HCT116 (cell line): Measurements from ENCODE around the gene CSPG4. TPM values are rescaled to one million over a fixed set of nuclear protein-coding genes. Genes with fewer than 3 reads are reported as not detected.

Experiments
- ATAC-seq: fragments of 200-7000 bp; cut with Tn5 transposase; 2 replicates; pipeline ENCODE4 v1.9.1; 2020; ENCODE audit warnings: mild to moderate bottlenecking, moderate library complexity
- BruUV-seq: library from RNA; stranded (reverse); fragments of 400-500 nt; replicated peaks from 2 replicates; lab custom pipeline; 2021; lab: Mats Ljungman, UMichigan
- CTCF ChIA-PET: fragments of 300-600 bp; sonication (Branson Sonifier 250); formaldehyde crosslinking; loops from one replicate; lab custom pipeline; 2021; ENCODE audit warnings: antibody characterized with exemption; lab: Charles Lee
- POLR2A ChIA-PET: fragments of 300-600, 350-600 bp; sonication (Branson Sonifier 250); formaldehyde crosslinking; loops from one replicate; lab custom pipeline; 2021; ENCODE audit warnings: antibody characterized with exemption; lab: Charles Lee
- RAD21 ChIA-PET, 2 experiments: fragments of 300-600 bp; sonication (Branson Sonifier 250); formaldehyde crosslinking; loops; one replicate each; lab custom pipeline; 2023; ENCODE audit warnings: low total read pairs in 2 of 2; ENCODE audit not compliant: uncharacterized antibody in 2 of 2, unreplicated experiment in 2 of 2, low non-redundant PET in 1 of 2; lab: Charles Lee
- DNase-seq: peaks from one replicate; pipeline ENCODE4 v3.0.0-alpha.2; 2010; ENCODE audit warnings: low read depth, low spot score
- H2AFZ ChIP-seq: fragments of 200-600 bp; shearing (Covaris generic), sonication (generic); 2 replicates; pipeline ENCODE4 v1.6.1; 2017; ENCODE audit warnings: low read depth, mixed run types, mixed read lengths, antibody characterized with exemption, low read length; ENCODE audit not compliant: poor library complexity, severe bottlenecking
- H3K27ac ChIP-seq: 2 replicates; pipeline ENCODE4 v1.5.1; 2012; ENCODE audit warnings: low read depth, low read length
- H3K27me3 ChIP-seq: fragments of 200-600 bp; sonication (generic); 2 replicates; pipeline ENCODE4 v1.6.1; 2016; ENCODE audit warnings: mixed run types, low read length, mixed read lengths; ENCODE audit not compliant: insufficient read depth
- H3K36me3 ChIP-seq, 2 experiments: fragments of 200-500 bp in 1 of 2; fragments of 200-600 bp in 1 of 2; sonication (Bioruptor generic) in 1 of 2; sonication (generic) in 1 of 2; 2 replicates each; pipeline versions ENCODE4 v1.5.1 to v1.6.1; 2014 to 2016; ENCODE audit warnings: low read length in 2 of 2, inconsistent platforms in 1 of 2, mixed read lengths in 1 of 2, mixed run types in 1 of 2; ENCODE audit not compliant: insufficient read depth in 2 of 2, control insufficient read depth in 1 of 2
- H3K4me1 ChIP-seq, 2 experiments: fragments of 200-600 bp in 1 of 2; sonication (generic) in 1 of 2; 2 replicates each; pipeline versions ENCODE4 v1.5.1 to v1.6.1; 2012 to 2017; ENCODE audit warnings: low read length in 2 of 2, inconsistent platforms in 1 of 2, mild to moderate bottlenecking in 1 of 2, mixed read lengths in 1 of 2, mixed run types in 1 of 2, moderate library complexity in 1 of 2; ENCODE audit not compliant: insufficient read depth in 2 of 2, control insufficient read depth in 1 of 2
- H3K4me2 ChIP-seq: fragments of 200-600 bp; sonication (generic); 2 replicates; pipeline ENCODE4 v1.6.1; 2017; ENCODE audit warnings: mixed run types, low read length, mixed read lengths
- H3K4me3 ChIP-seq, 2 experiments: fragments of 200-600 bp in 1 of 2; sonication (generic) in 1 of 2; replicated peaks in 1 of 2; 2 replicates each; pipeline ENCODE4 v1.5.1; 2011 to 2016; ENCODE audit warnings: low read length in 2 of 2, control low read depth in 1 of 2, low read depth in 1 of 2, mild to moderate bottlenecking in 1 of 2, mixed read lengths in 1 of 2, mixed run types in 1 of 2
- H3K79me2 ChIP-seq: fragments of 200-600 bp; sonication (generic); 2 replicates; pipeline ENCODE4 v1.6.1; 2017; ENCODE audit warnings: mild to moderate bottlenecking, mixed run types, low read length, moderate library complexity, mixed read lengths; ENCODE audit not compliant: insufficient read depth
- H3K9ac ChIP-seq: fragments of 200-600 bp; sonication (generic); 2 replicates; pipeline ENCODE4 v1.6.1; 2016; ENCODE audit warnings: low read length, mixed read lengths
- H3K9me2 ChIP-seq: fragments of 200-600 bp; sonication (generic), shearing (Covaris generic); 2 replicates; pipeline ENCODE4 v1.6.1; 2017; ENCODE audit warnings: mixed run types, mild to moderate bottlenecking, moderate library complexity; ENCODE audit not compliant: insufficient read depth
- H3K9me3 ChIP-seq, 2 experiments: fragments of 200-500 bp in 1 of 2; fragments of 200-600 bp in 1 of 2; sonication (Bioruptor generic) in 1 of 2; sonication (generic) in 1 of 2; 2 replicates each; pipeline ENCODE4 v1.6.1; 2014 to 2017; ENCODE audit warnings: low read length in 2 of 2, mixed read lengths in 2 of 2, inconsistent platforms in 1 of 2, low read depth in 1 of 2, mild to moderate bottlenecking in 1 of 2, mixed run types in 1 of 2, moderate library complexity in 1 of 2; ENCODE audit not compliant: control insufficient read depth in 1 of 2, insufficient read depth in 1 of 2
- H4K20me1 ChIP-seq: fragments of 200-600 bp; sonication (generic), shearing (Covaris generic); 2 replicates; pipeline ENCODE4 v1.6.1; 2017; ENCODE audit warnings: mixed run types, mild to moderate bottlenecking, moderate library complexity; ENCODE audit not compliant: insufficient read depth
- CBX3 ChIP-seq: IDR thresholded peaks from 2 replicates; pipeline ENCODE4 v1.6.1; 2012; ENCODE audit warnings: low read depth
- CEBPB ChIP-seq: IDR thresholded peaks from 2 replicates; pipeline ENCODE4 v1.6.1; 2012; ENCODE audit warnings: low read depth
- EZH2phosphoT487 ChIP-seq: fragments of 200-600 bp; IDR thresholded peaks from 2 replicates; pipeline ENCODE4 v1.6.1; 2018; ENCODE audit warnings: antibody characterized with exemption, borderline replicate concordance
- REST ChIP-seq: IDR thresholded peaks from 2 replicates; pipeline ENCODE4 v1.6.1; 2012; ENCODE audit warnings: low read depth
- intact Hi-C: fragments of 100-400 bp; cut with micrococcal nuclease; formaldehyde crosslinking; loops from 2 replicates; pipeline ENCODE4 v1.10.0; 2022
- total RNA-seq: library from RNA; stranded (reverse); gene quantifications from one replicate; pipeline ENCODE4 v1.2.1, GENCODE V29; 2021; ENCODE audit not compliant: unreplicated experiment

Gene CSPG4
- total RNA-seq, 1 experiment from 2014 or later, result 18.1 TPM

GRCh38 chr15:75739791-75740190 is 27.1 kb upstream of the CSPG4 start:
- no peak for ATAC-seq
- Histone ChIP-seq H4K20me1 (no peaks in the 10 kb centered on the region), H3K9ac (no peak overlapping the region), H3K36me3 (no peaks in the 10 kb centered on the region), H3K4me2 (no peak overlapping the region), H3K9me3 (no peaks in the 10 kb centered on the region), H3K4me3 (no peak overlapping the region), H3K27me3 (no peaks in the 10 kb centered on the region)
- POLR2A ChIA-PET, result no interaction called here
- intact Hi-C loops, result no loop called here
- BruUV-seq, result no TSS peak
- TF ChIP-seq EZH2phosphoT487, result no peak
- no peak for TF ChIP-seq REST
- TF ChIP-seq CBX3, result no peak
- no peak for TF ChIP-seq CEBPB
- TF ChIP-seq, all 23 proteins: peak for 0
- CTCF ChIA-PET, result no interaction called here
- Histone ChIP-seq H2AFZ (no peak overlapping the region), H3K79me2 (no peaks in the 10 kb centered on the region), H3K9me2 (no peaks in the 10 kb centered on the region), H3K27ac (no peak overlapping the region), H3K4me1 (peaks cover 2 to 7% of the 10 kb centered on the region in 2 experiments; a peak in 3 of 4 replicates)
- RAD21 ChIA-PET, result no interaction called here
- no peak for DNase-seq
